Muscle of back (tissue), 13 donors: ENCODE data around the gene NEURL4. TPM values are rescaled to one million over a fixed set of nuclear protein-coding genes. Genes with fewer than 3 reads are reported as not detected.
A peak's percentile ranks its signal among the peaks of the same experiment; 100 is the strongest.
"Not testable (repeated sequence)": the region's sequence is repeated elsewhere in the genome, so short reads cannot be mapped to it uniquely, and the experiment has no call there.

Experiments
- DNase-seq, 3 donors: peaks; one replicate each; pipeline versions ENCODE4 v3.0.0 to v3.0.0-alpha.2; 2013
- long read RNA-seq, 9 donors: transcript quantifications; one replicate each; lab custom pipeline, GENCODE V29; 2026
- polyA plus RNA-seq, 10 donors: library from polyadenylated mRNA; unstranded; fragments of 120-200 nt; gene quantifications; one replicate each; pipeline ENCODE4 v1.2.1, GENCODE V29; 2013; ENCODE audit not compliant: insufficient read length in 10 of 10

Gene NEURL4
- 10 to 100 TPM; 13.6 to 20.6 (median 18.6) TPM for polyA plus RNA-seq
- long read RNA-seq, donor 1: 0 reads
- long read RNA-seq, donor 2: 0 reads
- long read RNA-seq, donor 3: 0 reads
- long read RNA-seq, donor 4: 0 reads
- long read RNA-seq, donor 5, partial matches to known transcripts: 0 of 1 reads
- long read RNA-seq, donor 5, other reads (novel, unspliced or antisense): 0 of 1 reads
- long read RNA-seq, donor 6: 0 reads
- long read RNA-seq, donor 7: 0 reads
- long read RNA-seq, donor 8: 0 reads
- long read RNA-seq, donor 9: 0 reads

- DNase-seq: no peak
Measured at GRCh38 chr17:7328840-7329373, at the start of gene NEURL4. Gene NEURL4, minus strand, starts transcription at chr17:7329335. Its CDS starts 23 bp downstream, at chr17:7329312.

- no peak for DNase-seq
Measured at GRCh38 chr17:7374353-7374752, 45.2 kb upstream of the NEURL4 start.

- DNase-seq: no peak
Measured at GRCh38 chr17:7370853-7371252, 41.7 kb upstream of the NEURL4 start.

DNA sequence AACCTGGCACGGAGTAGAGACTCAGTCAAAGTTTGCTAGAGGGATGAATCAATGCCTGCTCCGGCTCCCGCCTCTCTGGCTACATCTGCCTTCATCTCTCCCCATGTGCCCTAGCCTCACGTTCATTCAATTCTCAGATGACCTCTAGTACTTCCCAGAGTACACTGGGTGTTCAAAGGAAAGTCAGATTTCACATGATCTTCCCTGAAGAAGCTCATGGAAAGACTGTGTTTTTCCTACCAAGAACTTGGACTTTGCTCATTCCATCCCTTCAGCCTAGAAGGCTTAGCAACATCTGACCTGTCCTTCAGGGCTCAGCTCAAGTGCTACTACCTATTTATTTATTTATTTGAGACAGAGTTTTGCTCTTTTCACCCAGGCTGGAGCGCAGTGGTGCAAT, 40.7 kb upstream of the NEURL4 start:
- no peak for DNase-seq

- not testable (repeated sequence) for DNase-seq
Measured at GRCh38 chr17:7368599-7368994, 39.5 kb upstream of the NEURL4 start.

DNA sequence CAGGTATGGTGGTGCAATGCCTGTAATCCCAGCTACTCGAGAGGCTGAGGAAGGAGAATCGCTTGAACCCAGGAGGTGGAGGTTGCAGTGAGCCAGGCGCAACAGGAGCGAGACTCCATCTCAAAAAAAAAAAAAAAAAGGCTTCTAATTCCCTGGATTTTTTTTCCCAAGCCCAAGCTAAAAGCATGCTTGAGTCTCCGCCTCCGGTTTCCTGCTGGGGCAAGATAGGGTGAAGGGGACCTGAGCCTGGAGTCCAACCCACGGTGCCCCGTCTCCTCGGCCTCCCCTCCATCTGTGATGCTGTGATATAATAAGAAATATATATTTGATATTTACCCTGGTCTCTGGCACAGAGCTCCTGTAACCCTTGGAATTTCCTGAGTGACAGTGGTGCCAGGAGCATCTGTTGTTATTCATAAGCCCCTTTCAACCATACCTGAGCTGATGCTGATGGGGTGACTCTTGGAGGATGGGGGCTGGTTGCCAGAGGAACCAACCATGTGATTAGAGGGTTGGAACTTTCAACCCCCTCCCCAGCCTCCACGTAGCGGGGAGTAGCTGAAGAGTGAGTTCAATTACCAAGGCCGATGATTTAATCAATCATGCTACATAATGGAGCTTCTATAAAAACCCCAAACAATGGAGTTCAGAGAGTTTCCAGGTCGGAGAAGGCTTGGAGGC, 38.9 kb upstream of the NEURL4 start:
- DNase-seq: no peak

GRCh38 chr17:7367083-7367482, 37.9 kb upstream of the NEURL4 start:
- DNase-seq: no peak

DNA sequence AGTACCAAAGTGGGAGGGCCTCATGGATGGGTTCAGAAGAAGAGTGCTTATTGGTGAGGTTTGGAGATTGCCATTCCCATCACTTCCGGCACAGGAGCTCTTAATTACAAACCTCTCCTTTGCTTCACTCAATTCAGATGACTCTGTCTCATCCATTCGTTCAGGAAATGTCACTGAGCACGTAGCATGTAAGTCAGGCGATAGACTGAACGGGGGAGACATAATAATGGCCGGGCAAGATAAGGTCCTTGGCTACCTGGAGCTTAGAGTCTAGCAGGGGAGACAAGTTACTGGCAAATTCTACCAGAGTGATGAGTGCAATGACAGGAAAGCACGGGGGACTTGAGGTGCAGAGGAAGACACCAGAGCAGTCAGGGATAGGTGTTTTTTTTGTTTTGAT, 36.8 kb upstream of the NEURL4 start:
- DNase-seq: not testable (repeated sequence)

- DNase-seq: no peak
Measured at GRCh38 chr17:7363311-7363710, 34.2 kb upstream of the NEURL4 start.

DNA sequence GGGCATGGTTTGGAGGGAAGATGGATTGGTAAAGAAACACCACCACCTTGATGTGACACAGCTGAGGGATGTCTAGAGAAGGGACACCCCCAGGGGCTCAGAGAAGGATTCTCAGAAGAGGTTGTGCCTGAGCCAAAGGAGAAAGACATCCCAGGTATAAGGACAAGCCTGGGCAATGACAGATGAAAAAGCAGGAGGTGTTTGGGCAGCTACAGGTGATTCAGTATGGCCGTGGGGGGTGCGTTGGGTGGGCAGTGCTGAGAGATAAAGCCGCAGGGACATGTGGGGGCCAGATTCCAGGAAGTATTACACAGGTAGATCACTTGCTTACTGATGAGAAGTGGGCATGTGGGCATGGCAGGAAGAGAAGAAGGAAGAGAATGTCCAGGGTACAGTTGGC, 32.8 kb upstream of the NEURL4 start:
- no peak for DNase-seq

GRCh38 chr17:7357381-7357780, 28.2 kb upstream of the NEURL4 start:
- no peak for DNase-seq

DNA sequence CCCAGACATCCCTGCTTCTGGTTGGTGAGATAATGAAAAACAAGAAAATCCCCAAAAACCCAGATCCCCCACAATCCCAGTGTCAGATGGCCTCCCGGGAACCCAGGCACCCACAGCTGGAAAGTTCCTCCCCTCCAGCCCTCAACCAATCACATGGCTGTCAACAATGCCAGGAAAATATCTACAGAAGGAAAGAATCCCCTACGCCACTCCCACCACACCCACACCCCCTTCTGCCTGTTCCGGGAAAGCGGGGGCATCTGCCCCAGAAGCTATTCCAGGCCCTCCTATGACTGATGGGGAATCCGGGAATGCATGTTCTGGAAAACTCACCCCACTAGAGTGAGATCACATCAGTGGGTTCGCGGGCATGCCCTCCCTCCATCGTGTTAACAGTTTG, 27.6 kb upstream of the NEURL4 start:
- no peak for DNase-seq

DNA sequence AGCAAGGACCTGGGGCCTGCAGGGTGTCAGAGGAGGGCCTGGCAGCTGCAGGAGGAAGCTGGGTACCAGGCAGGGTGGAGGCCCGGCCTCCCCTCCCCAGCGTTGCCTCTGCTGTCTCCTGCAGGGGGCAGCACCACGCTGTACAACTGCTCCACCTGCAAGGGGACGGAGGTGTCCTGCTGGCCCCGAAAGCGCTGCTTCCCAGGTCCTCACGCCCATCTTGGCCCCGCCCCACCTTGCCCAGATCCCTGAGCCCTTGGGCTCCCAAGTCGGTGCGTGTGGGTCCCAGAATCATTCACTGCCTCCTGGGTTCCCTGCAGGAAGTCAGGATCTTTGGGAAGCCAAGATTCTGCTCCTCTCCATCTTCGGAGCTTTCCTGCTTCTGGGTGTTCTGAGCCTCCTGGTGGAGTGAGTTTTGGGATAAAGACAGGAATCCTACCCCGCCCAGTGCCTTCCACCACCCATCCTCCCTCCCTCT, 27.0 kb upstream of the NEURL4 start:
- peak; percentile 49 to 85 (median 74) for DNase-seq

- no peak for DNase-seq
Measured at GRCh38 chr17:7355573-7355972, 26.4 kb upstream of the NEURL4 start.

GRCh38 chr17:7355053-7355452, 25.9 kb upstream of the NEURL4 start, which contains the start of gene TMEM95:
Gene TMEM95, plus strand, starts transcription at chr17:7355156. Its CDS starts 49 bp downstream, at chr17:7355205.
- DNase-seq: peak in 2 of 3 donors; percentile 46 to 59

DNA sequence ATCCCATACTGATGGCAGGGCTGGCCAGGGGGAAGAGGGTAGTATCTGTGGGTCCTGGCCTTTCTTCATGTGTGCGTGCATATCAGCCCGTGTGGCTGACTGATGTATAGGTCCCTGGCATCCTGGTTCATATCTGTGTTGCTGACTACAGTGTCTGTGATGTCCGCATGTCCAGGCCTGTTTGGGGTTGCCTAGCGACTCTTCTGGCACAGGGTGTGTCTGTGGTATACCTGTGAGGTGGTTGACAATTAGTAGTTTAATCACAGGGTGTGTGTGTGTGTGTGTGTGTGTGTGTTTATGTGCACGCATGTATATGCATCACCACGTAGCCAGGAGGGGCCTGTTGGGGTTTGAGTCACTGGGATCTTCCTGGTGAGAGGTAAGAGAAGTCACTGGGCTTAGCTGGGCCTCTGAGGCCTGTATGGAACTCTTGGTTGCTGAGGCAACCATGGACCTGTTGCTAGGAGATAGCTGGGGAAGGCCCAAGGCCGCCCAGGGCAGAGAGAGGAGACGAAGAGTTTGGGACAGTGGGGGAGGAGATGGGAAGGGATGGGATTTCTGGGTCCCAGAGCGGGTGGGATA, 25.2 kb upstream of the NEURL4 start:
- DNase-seq: peak in 1 of 3 donors; percentile 51

DNA sequence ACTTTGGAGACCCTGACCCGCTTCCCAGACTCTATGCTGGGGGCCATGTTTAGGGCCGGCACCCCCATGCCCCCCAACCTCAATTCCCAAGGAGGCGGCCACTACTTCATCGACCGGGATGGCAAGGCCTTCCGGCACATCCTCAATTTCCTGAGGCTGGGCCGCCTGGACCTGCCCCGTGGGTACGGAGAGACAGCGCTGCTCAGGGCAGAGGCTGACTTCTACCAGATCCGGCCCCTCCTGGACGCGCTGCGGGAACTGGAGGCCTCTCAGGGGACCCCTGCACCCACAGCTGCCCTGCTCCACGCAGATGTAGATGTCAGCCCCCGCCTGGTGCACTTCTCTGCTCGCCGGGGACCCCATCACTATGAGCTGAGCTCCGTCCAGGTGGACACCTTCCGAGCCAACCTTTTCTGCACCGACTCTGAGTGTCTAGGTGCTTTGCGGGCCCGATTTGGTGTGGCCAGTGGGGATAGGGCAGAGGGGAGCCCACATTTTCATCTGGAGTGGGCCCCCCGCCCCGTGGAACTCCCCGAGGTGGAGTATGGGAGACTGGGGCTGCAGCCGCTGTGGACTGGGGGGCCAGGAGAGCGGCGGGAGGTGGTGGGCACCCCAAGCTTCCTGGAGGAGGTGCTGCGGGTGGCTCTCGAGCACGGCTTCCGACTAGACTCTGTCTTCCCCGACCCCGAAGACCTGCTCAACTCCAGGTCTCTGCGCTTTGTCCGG, 23.9 kb upstream of the NEURL4 start:
- DNase-seq: peak in 1 of 3 donors; percentile 16

DNA sequence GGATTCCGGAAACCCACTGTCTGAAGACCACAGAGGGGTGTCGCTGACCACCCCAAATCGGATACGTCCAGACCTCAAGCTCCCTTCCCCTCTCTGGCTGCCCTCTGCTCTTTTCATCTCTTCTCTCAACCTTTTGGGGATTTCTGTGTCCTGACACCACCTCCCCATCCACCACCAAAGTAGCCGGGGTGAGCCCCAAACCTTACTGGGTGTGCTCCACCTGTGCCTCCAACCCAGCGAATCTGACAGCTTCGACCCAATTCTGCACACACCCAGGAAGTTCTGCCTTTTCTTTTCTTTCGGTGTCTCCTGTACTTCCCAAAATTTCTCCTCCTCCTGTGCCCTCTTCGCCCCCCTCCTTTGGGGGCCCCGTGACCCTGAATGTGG, 23.4 kb upstream of the NEURL4 start:
- no peak for DNase-seq

DNA sequence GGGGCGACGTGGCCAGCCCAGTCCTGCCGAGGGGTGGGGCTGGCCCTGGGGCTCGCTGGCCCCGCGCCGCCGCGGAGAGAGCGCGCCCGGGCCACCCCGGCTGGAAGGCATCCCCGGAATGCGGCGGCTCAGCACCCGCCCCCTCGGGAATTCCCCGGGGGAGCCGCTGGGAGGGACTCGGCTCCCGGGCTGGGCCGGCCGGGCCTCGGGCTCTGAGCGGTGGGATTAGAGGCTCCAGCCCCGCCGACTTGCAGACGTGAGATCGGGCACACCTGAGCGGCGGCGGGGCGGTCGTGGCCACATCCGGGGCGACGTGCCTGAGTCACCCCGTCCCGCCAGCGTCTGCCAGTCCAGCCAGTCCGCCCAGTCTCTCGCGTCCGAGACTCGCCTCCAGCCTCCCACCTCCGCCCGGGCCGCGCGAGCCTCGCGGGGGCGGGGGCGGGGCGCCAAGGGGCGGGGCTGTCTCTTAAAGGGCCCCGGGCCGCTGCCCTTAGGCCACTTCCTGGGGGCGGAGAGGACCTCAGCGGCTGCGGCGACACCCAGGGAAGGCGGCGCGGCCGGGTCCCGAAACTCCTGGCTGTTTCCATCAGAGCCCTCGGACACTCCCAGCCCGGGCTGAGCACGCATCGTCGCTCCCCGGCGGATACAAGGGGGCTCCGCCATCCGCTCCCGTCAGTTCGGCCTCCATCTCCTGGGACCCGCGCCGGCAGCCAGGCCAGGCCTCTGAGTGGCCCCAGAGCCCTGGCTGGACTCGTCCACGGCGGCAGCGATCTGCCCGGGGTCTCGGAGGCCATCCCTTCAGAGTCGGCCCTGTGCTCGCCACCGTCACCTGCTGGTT, 22.7 kb upstream of the NEURL4 start, which contains the start of gene KCTD11:
Gene KCTD11 (plus strand): TSS at position 498 of the 838 bp plus-strand sequence.
- peak; percentile 84 to 94 (median 93) for DNase-seq

DNA sequence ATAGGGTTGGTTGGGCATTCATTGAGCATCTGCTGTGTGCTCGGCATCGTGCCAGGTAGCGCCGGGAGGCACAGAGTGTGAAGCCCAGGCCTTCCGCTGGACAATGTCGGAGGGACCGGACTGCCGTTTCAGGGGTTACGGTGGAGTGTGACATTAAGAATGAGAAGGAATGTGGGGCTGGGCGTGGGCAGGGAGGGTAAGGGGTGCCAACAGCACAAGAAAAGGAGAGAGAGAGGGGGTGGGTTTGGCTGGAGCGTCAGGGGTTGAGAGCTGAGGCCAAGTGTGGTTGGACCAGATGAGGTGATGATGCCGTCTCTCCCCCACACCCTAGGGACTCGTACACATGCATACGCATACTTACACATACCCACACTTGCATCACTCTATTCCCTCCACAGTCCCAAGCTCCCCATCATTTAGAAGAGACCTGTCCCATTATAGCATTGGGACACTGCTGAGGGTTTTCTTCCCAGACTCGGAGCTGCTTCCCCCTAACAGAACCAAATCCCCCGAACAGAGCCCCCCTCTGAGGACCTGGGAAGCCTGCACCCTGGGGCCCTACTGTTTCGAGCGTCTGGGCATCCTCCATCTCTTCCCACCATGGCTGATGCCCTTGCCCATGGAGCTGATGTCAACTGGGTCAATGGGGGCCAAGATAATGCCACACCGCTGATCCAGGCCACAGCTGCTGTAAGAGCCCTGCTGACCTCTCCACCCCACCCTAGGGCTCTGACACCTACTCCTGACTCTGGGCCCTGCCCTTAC, 19.5 kb upstream of the NEURL4 start:
- peak in 1 of 3 donors; percentile 42 for DNase-seq
